ENCODE data around the gene NECTIN4.
"Not testable (repeated sequence)": the region's sequence is repeated elsewhere in the genome, so short reads cannot be mapped to it uniquely, and the experiment has no call there.

Gene NECTIN4

DNA sequence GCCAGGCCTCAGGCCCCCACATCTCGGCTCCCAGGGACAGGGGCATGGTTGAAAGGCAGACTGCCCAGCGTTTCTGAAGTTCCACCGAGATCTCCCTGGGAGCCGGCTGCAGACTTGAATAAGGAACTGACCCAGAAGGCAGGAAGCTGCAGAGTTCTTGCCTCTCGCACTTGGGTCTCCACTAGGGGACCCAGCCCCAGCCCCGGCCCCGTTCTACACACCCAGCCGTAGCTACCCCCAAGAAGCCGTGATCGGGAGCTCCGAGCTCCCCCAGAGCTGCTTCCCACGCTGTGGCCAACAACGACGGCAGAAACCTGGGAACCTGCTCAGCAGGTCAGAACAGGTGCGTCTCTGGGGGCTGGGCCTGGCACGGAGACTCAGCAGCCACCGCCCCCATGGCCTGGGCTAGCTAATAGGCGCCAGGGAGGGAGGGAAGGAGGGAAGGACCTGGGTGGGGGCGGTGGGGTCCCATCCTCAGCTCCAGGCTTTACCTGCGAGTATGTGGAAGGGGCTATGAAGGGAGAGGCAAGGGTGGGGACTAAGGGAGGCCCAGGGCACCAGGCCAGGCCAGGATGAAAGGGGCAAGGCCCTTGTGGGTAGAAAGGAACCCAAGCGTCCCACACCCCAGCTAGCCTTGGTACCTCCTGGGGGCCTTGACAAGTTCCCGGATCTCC, at the start of gene NECTIN4:
Gene NECTIN4 (minus strand): TSS at position 308 of the 674 bp plus-strand sequence. CDS start 262 bp downstream, at position 46.
- no peak for DNase-seq

DNA sequence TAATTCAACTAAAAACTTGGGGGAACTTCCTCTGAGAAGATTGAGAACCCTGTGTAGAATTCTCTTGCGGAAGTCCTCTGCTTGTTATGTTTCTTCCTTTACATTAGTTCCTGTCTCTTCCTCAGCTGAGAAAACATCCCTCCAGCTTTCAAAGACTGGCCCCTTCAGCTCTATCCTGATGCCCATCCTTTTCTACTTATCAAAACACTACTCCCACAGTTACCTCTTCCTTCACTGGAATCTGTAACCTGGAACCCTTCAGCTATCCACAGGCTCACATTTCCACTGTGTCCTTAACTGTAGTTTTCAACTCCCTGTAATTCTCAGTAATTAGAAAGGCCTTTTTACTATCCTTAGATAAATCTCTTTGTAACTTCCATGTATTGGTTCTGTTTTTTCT, 49.1 kb upstream of the NECTIN4 start:
- DNase-seq, result no peak

GRCh38 chr1:161137881-161138280, 48.5 kb upstream of the NECTIN4 start:
- DNase-seq, result no peak

DNA sequence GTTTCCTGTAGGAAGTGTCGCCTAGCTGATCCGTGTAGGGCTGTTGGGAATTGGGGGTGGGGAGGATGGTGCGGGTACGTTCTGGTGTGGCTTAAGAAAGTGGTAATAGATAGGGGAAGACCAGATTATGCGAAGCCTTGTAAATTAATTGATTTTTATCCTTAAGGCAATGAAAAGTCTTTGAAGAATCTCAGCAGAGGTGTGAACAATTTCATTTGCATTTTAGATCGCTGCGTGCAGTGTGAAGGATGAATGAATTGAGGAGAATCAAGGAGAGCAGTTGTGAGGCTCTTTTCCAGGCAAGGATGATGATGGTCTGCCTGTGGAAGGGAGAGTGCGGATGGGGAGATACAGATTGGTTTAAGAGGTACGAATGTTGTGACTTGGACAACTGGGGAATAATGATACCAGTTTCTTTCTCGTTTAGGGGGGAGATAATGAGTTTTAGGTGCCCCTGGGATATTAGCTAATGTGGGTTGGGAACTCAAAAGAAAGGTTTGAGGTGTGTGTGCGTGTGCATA, 43.9 kb upstream of the NECTIN4 start:
- no peak for DNase-seq

- DNase-seq, result peak; percentile 89
Observed at GRCh38 chr1:161132410-161133219, 43.3 kb upstream of the NECTIN4 start, which contains the start of gene DEDD. TSS of gene DEDD (minus strand) at chr1:161132667. CDS start at chr1:161124462, 8,205 bp downstream.

DNA sequence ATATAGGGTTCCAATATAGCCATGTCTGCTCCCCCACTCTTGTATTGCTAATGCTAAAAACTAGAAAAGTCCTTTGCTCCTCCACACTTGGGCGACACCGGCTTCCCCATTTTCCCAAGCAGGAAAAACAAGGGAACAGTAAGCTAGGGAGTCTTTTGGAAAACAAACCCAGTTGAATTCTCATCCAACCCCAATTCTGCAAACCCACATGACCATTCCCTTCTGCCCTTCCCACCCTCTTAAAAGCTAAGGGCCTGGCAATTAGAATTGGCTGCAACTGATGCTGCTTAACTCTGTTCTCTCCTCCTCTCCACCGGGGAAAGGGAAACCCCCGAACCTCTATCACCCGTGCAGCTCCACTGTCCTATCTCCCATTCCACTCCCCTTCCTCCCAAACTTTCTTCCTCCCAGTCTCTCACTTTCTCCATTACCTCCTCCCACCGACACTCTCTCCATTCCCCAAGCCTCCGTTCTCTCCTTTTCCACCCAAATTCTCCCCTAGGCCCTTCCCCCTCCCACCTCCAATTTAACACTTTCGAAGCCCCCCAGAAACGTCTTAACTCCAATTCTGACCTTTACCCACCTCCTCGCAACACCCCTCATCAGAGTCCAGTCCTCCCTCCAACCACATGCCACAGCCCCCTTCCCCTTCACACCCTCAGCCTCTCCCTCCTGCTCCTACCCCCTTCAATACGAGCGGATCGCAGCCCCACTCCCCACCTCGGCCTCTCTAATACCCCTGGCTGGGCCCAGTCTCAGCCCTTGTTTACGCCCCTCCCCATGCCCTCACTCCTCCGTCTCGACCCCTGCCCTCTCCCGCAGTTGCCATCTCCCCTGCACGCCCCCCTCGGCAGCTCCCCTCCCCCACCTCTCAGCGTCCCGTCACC, 42.4 kb upstream of the NECTIN4 start:
- no peak for DNase-seq

DNA sequence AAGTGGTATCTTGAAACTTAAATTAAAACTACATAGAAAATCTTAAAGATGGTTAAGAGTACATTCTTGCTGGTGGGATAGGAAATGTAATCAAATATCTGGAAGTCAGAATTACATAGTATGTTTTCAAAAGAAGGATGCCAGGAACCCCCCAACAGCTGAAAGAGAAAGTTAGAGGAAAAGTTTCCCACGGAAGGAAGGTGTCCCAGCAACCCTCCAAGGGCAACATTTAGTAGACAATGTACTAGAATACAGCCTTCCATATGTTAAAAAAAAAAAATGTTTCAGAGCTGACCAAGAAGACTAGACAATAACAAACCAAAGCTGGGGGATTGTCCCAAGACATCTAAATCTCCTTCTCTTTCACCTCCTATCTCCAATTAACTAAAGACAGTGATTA, 40.9 kb upstream of the NECTIN4 start:
- no peak for DNase-seq

- DNase-seq, result no peak
Observed at GRCh38 chr1:161128591-161129420, 39.4 kb upstream of the NECTIN4 start.

DNA sequence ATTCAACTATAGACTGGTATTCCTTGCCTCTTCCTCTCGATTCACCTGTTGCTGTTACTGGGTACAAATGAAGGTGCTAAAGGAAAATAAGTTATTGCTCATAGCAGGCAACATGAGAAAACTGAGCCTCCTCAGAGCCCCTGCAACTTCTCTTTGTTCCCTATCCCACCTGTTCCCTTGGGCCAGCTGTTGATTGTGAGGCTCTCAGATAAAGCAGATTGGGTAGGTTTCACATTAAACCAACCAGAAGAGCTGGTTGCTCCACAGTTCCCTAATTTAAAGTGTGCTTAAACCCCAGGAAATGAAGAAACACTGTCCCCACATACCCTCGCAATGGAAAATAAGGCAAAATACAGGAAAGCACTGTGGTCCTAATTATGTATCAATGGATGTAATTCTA, 38.3 kb upstream of the NECTIN4 start:
- no peak for DNase-seq

- no peak for DNase-seq
Observed at GRCh38 chr1:161122967-161123366, 33.6 kb upstream of the NECTIN4 start.

DNA sequence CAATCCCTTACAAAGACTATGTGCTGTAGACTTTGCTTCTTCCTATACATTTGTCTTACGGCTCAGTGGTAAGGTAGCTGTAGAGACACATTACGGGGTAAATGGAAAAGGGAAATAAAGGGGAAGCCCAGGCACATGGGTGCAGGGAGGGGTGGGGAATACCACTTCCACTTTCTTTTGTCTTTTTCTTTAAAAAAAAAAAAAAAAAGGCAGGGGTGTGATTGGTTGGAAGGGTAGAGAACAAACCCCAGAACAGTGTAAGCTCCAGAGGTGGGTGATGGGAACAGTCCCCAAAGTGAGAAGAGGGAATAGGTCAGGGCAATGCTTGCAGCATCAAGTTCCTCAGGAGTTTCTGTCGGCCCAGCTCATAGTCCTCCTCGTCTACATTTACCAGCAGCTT, 32.5 kb upstream of the NECTIN4 start:
- no peak for DNase-seq

DNA sequence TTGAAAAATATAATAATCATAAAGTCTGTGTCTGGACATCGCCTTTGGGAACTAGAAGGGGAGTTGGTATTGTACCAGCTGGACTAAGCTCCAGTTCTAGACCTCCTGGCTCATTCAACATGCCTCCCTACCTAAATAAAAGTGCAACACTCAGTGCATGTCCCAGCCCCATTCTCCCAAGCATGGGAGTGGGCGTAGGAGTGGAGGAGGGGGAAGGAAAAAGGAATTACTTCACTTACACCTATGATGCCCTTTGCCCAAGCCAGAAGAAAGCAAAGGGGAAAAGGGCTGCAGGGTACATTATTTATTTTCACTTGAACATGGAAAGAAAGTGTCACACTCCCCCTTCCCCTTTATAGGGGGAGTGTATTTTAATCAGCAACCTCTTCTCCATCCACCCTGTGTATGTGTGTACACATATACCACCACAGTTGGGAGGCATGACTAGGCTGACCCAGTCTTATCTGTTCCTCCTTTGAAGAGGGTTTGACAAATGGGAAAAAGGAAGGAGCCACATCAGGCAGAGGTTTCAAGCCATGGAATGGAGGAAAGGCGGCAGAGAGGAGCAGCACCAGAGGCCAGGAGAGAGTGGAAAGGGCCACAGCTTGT, 31.8 kb upstream of the NECTIN4 start:
- no peak for DNase-seq

GRCh38 chr1:161119092-161119903, 29.9 kb upstream of the NECTIN4 start:
- DNase-seq, result peak; percentile 51

GRCh38 chr1:161117759-161118581, 28.6 kb upstream of the NECTIN4 start, which contains the start of the genes NIT1 and PFDN2:
TSS of gene NIT1 (plus strand) at chr1:161118105. CDS start at chr1:161118177, 72 bp downstream.
TSS of gene PFDN2 (minus strand) at chr1:161118037. CDS start at chr1:161118026, 11 bp downstream.
- peak; percentile 87 for DNase-seq

DNA sequence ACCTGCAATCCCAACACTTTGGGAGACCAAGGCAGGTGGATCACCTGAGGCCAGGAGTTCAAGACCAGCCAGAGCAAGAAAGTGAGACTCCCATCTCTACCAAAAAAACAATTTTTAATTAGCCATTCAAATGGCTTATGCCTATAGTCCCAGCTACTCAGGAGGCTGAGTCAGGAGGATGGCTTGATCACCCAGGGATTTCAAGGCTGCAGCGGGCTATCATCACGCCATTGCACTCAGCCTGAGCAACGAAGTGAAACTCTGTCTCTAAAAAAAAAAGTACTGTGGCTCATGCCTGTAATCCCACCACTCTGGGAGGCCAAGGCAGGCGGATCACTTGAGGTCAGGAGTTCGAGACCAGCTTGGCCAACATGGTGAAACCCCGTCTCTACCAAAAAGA, 26.6 kb upstream of the NECTIN4 start:
- not testable (repeated sequence) for DNase-seq

DNA sequence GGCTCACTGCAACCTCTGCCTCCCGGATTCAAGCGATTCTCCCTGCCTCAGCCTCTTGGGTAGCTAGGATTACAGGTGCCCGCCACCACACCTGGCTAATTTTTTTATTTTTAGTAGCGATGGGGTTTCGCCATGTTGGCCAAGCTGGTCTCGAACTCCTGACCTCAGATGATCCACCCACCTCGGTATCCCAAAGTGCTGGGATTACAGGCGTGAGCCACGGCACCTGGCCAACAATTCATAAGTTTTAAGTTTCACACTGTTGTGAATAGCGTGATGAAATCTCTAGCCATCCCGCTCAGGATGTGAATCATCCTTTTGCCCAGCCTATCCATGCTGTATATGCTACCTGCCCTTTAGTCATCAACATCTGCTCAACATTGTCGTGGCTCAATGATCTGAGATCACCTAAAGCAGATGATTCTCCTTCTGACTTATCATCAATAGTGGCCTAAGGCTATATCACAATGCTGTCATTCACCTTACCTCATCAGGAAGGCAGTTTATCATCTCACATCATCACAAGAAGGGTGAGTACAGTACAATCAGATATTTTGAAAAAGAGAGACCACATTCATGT, 25.9 kb upstream of the NECTIN4 start:
- DNase-seq, result no peak

GRCh38 chr1:161114556-161114955, 25.2 kb upstream of the NECTIN4 start:
- no peak for DNase-seq

GRCh38 chr1:161113915-161114314, 24.6 kb upstream of the NECTIN4 start:
- DNase-seq, result no peak

GRCh38 chr1:161111527-161111926, 22.2 kb upstream of the NECTIN4 start:
- DNase-seq, result no peak
